Calu3 (cell line): ENCODE results near the gene TRAF2. TPM values are rescaled to one million over a fixed set of nuclear protein-coding genes. Genes with fewer than 3 reads are reported as not detected.

Source experiments
- BruUV-seq: library from RNA; stranded (reverse); fragments of 400-500 nt; replicated peaks from 2 replicates; lab custom pipeline; 2021; lab: Mats Ljungman, UMichigan
- CTCF ChIA-PET: fragments of 300-600 bp; sonication (Branson Sonifier 250); formaldehyde crosslinking; loops from one replicate; lab custom pipeline; 2022; ENCODE audit warnings: antibody characterized with exemption; lab: Charles Lee
- DNase-seq: peaks from one replicate; pipeline ENCODE4 v3.0.0; 2022
- H3K27ac Mint-ChIP-seq: one replicate; pipeline ENCODE4 v1.8.0; 2022; ENCODE audit warnings: mixed read lengths; ENCODE audit not compliant: unreplicated experiment
- H3K27me3 Mint-ChIP-seq: one replicate; pipeline ENCODE4 v1.8.0; 2022; ENCODE audit warnings: mixed read lengths; ENCODE audit not compliant: unreplicated experiment
- H3K36me3 Mint-ChIP-seq: one replicate; pipeline ENCODE4 v1.8.0; 2022; ENCODE audit warnings: mild to moderate bottlenecking, moderate library complexity, mixed read lengths; ENCODE audit not compliant: insufficient read depth, unreplicated experiment
- H3K4me1 Mint-ChIP-seq: one replicate; pipeline ENCODE4 v1.8.0; 2022; ENCODE audit warnings: mild to moderate bottlenecking, low read depth, mixed read lengths; ENCODE audit not compliant: unreplicated experiment
- H3K4me3 Mint-ChIP-seq: one replicate; pipeline ENCODE4 v1.8.0; 2022; ENCODE audit warnings: mild to moderate bottlenecking, low read depth, moderate library complexity, mixed read lengths; ENCODE audit not compliant: unreplicated experiment
- H3K9me3 Mint-ChIP-seq: one replicate; pipeline ENCODE4 v1.8.0; 2022; ENCODE audit warnings: low read depth, mixed read lengths; ENCODE audit not compliant: unreplicated experiment
- intact Hi-C: fragments of 100-400 bp; cut with micrococcal nuclease; formaldehyde crosslinking; loops from one replicate; pipeline ENCODE4 v1.10.0; 2022; ENCODE audit not compliant: unreplicated experiment
- total RNA-seq: library from RNA; stranded (reverse); gene quantifications from 2 replicates; pipeline ENCODE4 v1.2.3, GENCODE V29; 2022
- TF ChIP-seq, protein P1 (sequence below): fragments of 200-600 bp; IDR thresholded peaks from one replicate; pipeline ENCODE4 v1.8.0; 2022; ENCODE audit warnings: antibody characterized with exemption; ENCODE audit not compliant: unreplicated experiment

The TRAF2 gene
- total RNA-seq, 1 experiment from 2014 or later, result 50.5 TPM

GRCh38 chr9:136936645-136937170, 50.4 kb downstream of the TRAF2 start:
- no peak for DNase-seq
- intact Hi-C loops, result no loop called here
- H3K4me3 Mint-ChIP-seq, result no peak overlapping the region
- H3K36me3 Mint-ChIP-seq, result peaks cover 62% of the 10 kb centered on the region
- CTCF ChIA-PET, result no interaction called here
- no peaks in the 10 kb centered on the region for H3K27me3 Mint-ChIP-seq
- H3K9me3 Mint-ChIP-seq, result no peaks in the 10 kb centered on the region
- TF ChIP-seq, protein P1, sequence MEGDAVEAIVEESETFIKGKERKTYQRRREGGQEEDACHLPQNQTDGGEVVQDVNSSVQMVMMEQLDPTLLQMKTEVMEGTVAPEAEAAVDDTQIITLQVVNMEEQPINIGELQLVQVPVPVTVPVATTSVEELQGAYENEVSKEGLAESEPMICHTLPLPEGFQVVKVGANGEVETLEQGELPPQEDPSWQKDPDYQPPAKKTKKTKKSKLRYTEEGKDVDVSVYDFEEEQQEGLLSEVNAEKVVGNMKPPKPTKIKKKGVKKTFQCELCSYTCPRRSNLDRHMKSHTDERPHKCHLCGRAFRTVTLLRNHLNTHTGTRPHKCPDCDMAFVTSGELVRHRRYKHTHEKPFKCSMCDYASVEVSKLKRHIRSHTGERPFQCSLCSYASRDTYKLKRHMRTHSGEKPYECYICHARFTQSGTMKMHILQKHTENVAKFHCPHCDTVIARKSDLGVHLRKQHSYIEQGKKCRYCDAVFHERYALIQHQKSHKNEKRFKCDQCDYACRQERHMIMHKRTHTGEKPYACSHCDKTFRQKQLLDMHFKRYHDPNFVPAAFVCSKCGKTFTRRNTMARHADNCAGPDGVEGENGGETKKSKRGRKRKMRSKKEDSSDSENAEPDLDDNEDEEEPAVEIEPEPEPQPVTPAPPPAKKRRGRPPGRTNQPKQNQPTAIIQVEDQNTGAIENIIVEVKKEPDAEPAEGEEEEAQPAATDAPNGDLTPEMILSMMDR, result no peak
- BruUV-seq, result no TSS peak
- H3K27ac Mint-ChIP-seq, result no peak overlapping the region
- peaks cover 8% of the 10 kb centered on the region for H3K4me1 Mint-ChIP-seq

- DNase-seq, result no peak
- no peak overlapping the region for H3K4me3 Mint-ChIP-seq
- intact Hi-C loops, result no loop called here
- H3K9me3 Mint-ChIP-seq, result no peaks in the 10 kb centered on the region
- no peak overlapping the region for H3K27ac Mint-ChIP-seq
- H3K27me3 Mint-ChIP-seq, result no peaks in the 10 kb centered on the region
- no TSS peak for BruUV-seq
- TF ChIP-seq, protein P1, result no peak
- H3K36me3 Mint-ChIP-seq, result peaks cover 68% of the 10 kb centered on the region
- H3K4me1 Mint-ChIP-seq, result peaks cover 8% of the 10 kb centered on the region
- CTCF ChIA-PET, result interaction anchor here (0.6 kb wide), 1 partner anchor 81 kb away, joined by 5 read pairs; no protein-coding TSS in a partner anchor
These were observed 51.1 kb downstream of the TRAF2 start for GRCh38 chr9:136937186-136938001.

GRCh38 chr9:136939431-136939995, 53.2 kb downstream of the TRAF2 start:
- DNase-seq, result no peak
- no peaks in the 10 kb centered on the region for H3K9me3 Mint-ChIP-seq
- intact Hi-C loops, result no loop called here
- no TSS peak for BruUV-seq
- no peak overlapping the region for H3K4me3 Mint-ChIP-seq
- CTCF ChIA-PET, result no interaction called here
- peaks cover 9% of the 10 kb centered on the region for H3K4me1 Mint-ChIP-seq
- no peaks in the 10 kb centered on the region for H3K27me3 Mint-ChIP-seq
- peak overlapping the region; percentile 55 for H3K27ac Mint-ChIP-seq
- H3K36me3 Mint-ChIP-seq, result peaks cover 74% of the 10 kb centered on the region
- TF ChIP-seq, protein P1, result no peak

GRCh38 chr9:136939996-136940525, 53.7 kb downstream of the TRAF2 start:
- no TSS peak for BruUV-seq
- intact Hi-C loops, result no loop called here

More at GRCh38 chr9:136939996-136940525, 53.7 kb downstream of the TRAF2 start:
- no peak for DNase-seq
- Mint-ChIP-seq H3K36me3 (peaks cover 76% of the 10 kb centered on the region), H3K9me3 (no peaks in the 10 kb centered on the region), H3K27ac (no peak overlapping the region), H3K4me1 (peaks cover 14% of the 10 kb centered on the region), H3K4me3 (no peak overlapping the region), H3K27me3 (no peaks in the 10 kb centered on the region)
- TF ChIP-seq, protein P1, result no peak
- CTCF ChIA-PET, result no interaction called here
